Measurements from ENCODE around the gene KCNAB1.

- TF ChIP-seq POLR2A (IDR thresholded peaks at IDR 0.05; ENCODE audit: low read length) (no peak), GATA1 (IDR thresholded peaks at IDR 0.05; ENCODE audit: low read depth, low read length) (no peak)
Observed at GRCh38 chr3:156493887-156494286, 373.5 kb downstream of the KCNAB1 start.

All from erythroblast (primary cell).